ENCODE measurements around the gene SLC9B1.
"Not testable (repeated sequence)": the region's sequence is repeated elsewhere in the genome, so short reads cannot be mapped to it uniquely, and the experiment has no call there.

GRCh38 chr4:102919697-102920096, 99.8 kb downstream of the SLC9B1 start:
- TF ChIP-seq POLR2A (IDR thresholded peaks at IDR 0.05; ENCODE audit: low read depth, low read length); POLR2AphosphoS5 (IDR thresholded peaks at IDR 0.05; ENCODE audit: low read depth, low read length); TAF1 (IDR thresholded peaks at IDR 0.05; ENCODE audit: borderline replicate concordance, low read depth, low read length): not testable (repeated sequence)

All from GM12892 (cell line).